Epithelial cell of esophagus (primary cell): ENCODE results near the gene SPATA13.

Source experiments
- DNase-seq: peaks from one replicate; pipeline ENCODE4 v3.0.0; 2010; ENCODE audit warnings: low read depth
- H3K4me3 ChIP-seq: 2 replicates; pipeline ENCODE4 v1.5.1; 2011; ENCODE audit warnings: mild to moderate bottlenecking, low read length, control low read depth
- TF ChIP-seq, protein P1 (sequence below): IDR thresholded peaks from 2 replicates; pipeline ENCODE4 v1.5.1; 2011; ENCODE audit warnings: low read depth, mild to moderate bottlenecking, low read length, control low read depth, inconsistent platforms; ENCODE audit not compliant: insufficient read depth; ENCODE audit errors: missing control alignments

Gene SPATA13

DNA sequence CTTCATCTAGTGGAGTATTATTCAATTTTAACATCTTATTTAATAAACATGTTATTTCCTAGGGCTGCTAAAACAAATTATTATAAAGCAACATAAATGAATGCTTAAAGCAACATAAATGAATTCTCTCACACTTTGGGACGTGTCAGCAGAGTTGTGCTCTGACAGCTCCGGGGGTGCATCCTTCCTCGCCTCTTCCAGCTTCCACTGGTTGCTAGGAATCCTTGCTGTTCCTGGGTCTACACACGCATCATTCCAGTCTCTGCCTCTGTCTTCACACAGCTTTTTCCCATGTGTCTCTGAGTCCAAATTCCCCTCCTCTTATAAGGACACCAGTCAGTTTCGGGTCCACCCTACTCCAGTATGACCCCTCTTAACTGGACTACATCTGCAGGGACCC lies 21.6 kb upstream of the SPATA13 start:
- TF ChIP-seq, protein P1, sequence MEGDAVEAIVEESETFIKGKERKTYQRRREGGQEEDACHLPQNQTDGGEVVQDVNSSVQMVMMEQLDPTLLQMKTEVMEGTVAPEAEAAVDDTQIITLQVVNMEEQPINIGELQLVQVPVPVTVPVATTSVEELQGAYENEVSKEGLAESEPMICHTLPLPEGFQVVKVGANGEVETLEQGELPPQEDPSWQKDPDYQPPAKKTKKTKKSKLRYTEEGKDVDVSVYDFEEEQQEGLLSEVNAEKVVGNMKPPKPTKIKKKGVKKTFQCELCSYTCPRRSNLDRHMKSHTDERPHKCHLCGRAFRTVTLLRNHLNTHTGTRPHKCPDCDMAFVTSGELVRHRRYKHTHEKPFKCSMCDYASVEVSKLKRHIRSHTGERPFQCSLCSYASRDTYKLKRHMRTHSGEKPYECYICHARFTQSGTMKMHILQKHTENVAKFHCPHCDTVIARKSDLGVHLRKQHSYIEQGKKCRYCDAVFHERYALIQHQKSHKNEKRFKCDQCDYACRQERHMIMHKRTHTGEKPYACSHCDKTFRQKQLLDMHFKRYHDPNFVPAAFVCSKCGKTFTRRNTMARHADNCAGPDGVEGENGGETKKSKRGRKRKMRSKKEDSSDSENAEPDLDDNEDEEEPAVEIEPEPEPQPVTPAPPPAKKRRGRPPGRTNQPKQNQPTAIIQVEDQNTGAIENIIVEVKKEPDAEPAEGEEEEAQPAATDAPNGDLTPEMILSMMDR: no peak
- no peak for DNase-seq
- no peak overlapping the region for H3K4me3 ChIP-seq

DNA sequence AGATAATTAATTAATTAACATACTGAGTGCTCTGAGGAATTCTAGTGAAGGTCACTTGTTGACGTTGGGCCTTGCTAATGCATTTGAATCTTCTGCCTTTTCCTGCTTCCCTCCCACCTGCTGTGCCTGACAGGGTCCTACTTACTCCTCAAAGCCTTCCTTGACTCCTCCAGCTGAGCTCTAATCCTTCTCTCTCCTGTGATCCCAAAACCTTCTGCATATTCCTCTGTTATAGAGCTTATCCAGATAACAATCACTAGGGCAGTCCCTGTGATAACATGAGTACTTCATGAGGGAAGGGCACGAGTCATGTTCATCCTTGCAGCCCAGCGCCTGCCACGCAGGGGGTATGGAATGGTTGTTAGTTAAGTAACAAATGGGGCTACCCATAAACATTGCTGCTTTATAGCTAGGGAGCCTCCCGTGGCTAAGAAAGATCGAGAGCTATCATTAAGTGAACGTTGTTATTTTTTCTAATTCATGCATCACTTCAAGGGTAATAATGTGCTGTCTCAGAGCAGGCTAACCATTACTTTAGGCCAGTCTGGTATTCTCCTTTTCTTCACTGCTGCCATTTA lies 19.1 kb upstream of the SPATA13 start:
- TF ChIP-seq, protein P1: no peak
- no peak for DNase-seq

DNA sequence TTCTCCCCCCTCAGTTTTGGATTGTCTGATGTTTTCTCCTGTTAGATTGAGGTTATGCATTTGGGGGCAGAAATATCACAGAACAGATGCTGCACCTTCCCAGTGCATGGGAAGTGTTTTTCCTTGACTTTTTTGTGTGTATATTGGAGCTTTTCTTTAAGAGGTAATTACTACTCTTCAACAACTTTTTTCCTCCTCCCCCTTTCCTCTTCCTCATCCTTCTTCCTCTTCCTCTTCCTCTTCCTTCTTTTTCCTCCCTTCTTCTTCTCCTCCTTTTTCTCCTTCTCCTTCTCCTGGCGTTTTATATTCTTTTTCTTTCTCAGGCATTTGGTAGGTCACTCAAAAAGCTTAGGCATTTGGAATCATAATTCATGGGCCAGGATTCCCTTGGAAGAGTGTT lies 18.1 kb upstream of the SPATA13 start:
- no peak for DNase-seq
- TF ChIP-seq, protein P1: no peak
- H3K4me3 ChIP-seq: no peak overlapping the region

More for the DNA sequence above, 19.1 kb upstream of the SPATA13 start:
- no peak overlapping the region for H3K4me3 ChIP-seq

DNA sequence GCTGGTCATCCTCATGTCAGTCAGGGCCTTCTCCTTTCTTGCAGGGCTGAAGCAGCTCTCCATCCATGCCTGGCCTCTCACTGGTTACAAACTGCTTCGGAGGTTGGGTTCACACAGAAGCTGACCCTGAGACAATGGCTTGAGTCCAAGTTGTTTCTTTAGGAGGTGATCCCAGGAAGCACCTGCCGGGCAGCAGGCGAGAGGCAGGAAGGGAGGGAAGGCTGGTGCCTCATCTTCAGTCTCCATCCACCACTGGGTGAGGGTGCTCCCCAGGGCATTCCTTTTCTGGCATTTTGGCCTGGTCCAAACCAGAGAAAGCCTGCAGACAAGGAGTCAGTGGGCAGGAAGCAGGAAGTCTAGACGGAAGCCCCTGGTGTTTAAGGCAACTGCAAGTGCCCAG lies 17.6 kb upstream of the SPATA13 start:
- H3K4me3 ChIP-seq: no peak overlapping the region
- DNase-seq: no peak
- TF ChIP-seq, protein P1: no peak

DNA sequence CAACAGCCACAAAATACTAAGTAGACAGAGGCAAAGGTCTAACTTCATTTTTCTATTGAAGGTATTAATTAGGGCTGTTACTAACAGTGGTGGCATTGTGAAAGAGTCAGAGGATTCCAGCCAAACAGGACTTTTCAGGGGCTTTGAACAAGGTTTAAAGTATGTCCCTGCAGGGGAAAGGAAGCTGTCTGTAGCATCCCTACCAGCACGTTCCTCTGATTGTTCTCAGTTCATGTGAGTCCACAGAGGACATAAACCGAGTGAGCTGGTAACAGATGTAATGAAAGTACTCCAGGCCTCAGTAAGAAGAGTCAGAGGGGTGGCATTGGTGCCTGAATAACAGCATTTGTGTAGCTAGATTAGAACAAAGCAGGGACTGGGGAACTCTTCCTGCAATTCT lies 15.3 kb upstream of the SPATA13 start:
- no peak overlapping the region for H3K4me3 ChIP-seq
- DNase-seq: peak; percentile 42
- TF ChIP-seq, protein P1: no peak

DNA sequence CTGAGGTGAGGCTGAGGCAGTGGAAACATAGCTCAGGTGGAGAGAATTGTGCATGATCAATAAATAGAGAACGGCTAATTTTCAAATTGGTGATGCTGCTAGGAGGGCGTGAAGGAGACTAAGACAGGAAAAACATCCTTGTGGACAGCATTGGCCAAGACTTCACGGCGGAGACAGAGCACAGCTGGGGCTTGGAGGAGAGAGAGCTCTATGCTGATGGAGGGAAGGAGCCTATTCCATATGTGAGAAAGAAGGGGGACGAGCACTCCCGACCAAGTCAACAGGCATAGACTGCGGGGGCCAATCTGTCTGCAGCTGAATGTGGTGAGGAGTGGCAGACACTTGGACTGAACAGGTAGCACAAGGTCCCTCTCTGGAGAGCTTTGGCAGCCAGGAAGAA lies 14.8 kb upstream of the SPATA13 start:
- DNase-seq: no peak
- TF ChIP-seq, protein P1: no peak
- no peak overlapping the region for H3K4me3 ChIP-seq

DNA sequence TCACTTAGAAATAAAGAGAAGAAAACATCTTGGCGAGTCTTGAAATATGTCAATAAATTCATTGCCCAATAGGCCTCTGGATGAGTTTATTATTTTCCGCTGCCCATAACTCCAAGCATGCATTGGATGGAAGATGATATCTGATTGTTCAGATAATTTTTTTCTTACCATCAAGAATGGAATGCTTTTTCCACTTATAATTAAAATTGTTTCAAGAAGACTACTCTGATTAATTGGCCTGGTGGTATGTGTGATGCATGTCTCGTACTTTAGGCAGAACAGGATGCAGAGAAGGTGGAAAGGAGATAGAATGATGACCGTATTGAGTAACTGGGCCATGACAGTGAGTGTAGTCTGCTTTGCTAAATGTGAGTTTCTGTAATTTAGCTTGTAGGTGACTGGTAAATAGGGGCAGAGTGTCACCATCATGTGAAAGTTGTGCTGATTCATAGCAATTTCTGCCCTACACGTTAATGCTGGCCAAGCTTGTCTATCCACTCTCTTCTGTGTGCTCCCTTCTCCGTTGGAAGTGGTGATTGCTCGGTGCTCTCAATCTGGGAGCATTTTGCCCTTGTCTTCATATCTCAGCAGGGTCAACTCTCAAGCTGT lies 13.5 kb upstream of the SPATA13 start:
- H3K4me3 ChIP-seq: no peak overlapping the region
- peak; percentile 65 for DNase-seq
- TF ChIP-seq, protein P1: no peak
